Right cardiac atrium (tissue), 5 donors: Measurements from ENCODE around the gene CCDC38. TPM values are rescaled to one million over a fixed set of nuclear protein-coding genes. Genes with fewer than 3 reads are reported as not detected.

Experiments
- ATAC-seq, 2 donors: fragments of 200-7000 bp; cut with Tn5 transposase; one replicate each; pipeline versions ENCODE4 v1.8.0 to v1.9.1; 2020; ENCODE audit warnings: moderate library complexity in 2 of 2, mild to moderate bottlenecking in 1 of 2
- DNase-seq, 3 donors: peaks; one replicate each; pipeline ENCODE4 v3.0.0-alpha.2; 2020
- H3K27ac ChIP-seq: one replicate; pipeline ENCODE4 v1.5.1; 2013; ENCODE audit warnings: mild to moderate bottlenecking, low read length, control low read depth, moderate library complexity
- H3K27me3 ChIP-seq: one replicate; pipeline ENCODE4 v1.6.1; 2013; ENCODE audit not compliant: control insufficient read depth, insufficient read depth
- H3K4me1 ChIP-seq: one replicate; pipeline ENCODE4 v1.6.1; 2013; ENCODE audit warnings: low read length; ENCODE audit not compliant: control insufficient read depth, insufficient read depth
- H3K4me3 ChIP-seq: one replicate; pipeline ENCODE4 v1.5.1; 2013; ENCODE audit warnings: low read length, control low read depth
- H3K9me3 ChIP-seq: one replicate; pipeline ENCODE4 v1.6.1; 2013; ENCODE audit warnings: low read length; ENCODE audit not compliant: control insufficient read depth
- WGBS: extraction: QIAGEN DNeasy Blood & Tissue Kit; methylation state at CpG from one replicate; pipeline ENCODE4 v1.1.7; 2013; 5-methylcytosine and 5-hydroxymethylcytosine counted together
- intact Hi-C, 4 donors: fragments of 100-400 bp; cut with DNase I; formaldehyde crosslinking; loops; one replicate each; pipeline versions ENCODE4 v1.11.0 to v1.14.0; 2022 to 2023
- polyA plus RNA-seq: library from polyadenylated mRNA; stranded (reverse); fragments of 200-250 nt; gene quantifications from one replicate; pipeline ENCODE4 v1.2.3, GENCODE V29; 2013
- total RNA-seq, 4 donors: library from RNA; stranded (reverse); fragmentation: NEBNext Ultra II Directional; extraction: Animal tissue kit (Norgen Biotek cat#: 25700); gene quantifications; one replicate each; pipeline ENCODE4 v1.2.1, GENCODE V29; 2021
- donor health status: healthy with polysubstance abuse.
- donor health status: DM: no; HTN: yes; CAD: no.
- donor health status: DM: no; HTN: no; CAD: no.
- donor health status: DM: no; HTN: yes; CAD: no; lungs with severe emphysema.
- donor health status: DM: yes; HTN: yes; CAD: no.

The CCDC38 gene
- total and polyA plus RNA-seq, 5 donors: 0.05 to 0.14 (median 0.09) TPM; not detected in 2

GRCh38 chr12:95922231-95922630, 20.2 kb downstream of the CCDC38 start:
- no peaks in the 10 kb centered on the region for H3K9me3 ChIP-seq
- intact Hi-C loops: no loop called here
- WGBS: 56% methylated on average over 3 of the region's 3 CpGs
- no peak overlapping the region for H3K4me3 ChIP-seq
- H3K27ac ChIP-seq: no peak overlapping the region
- ATAC-seq (no peak), DNase-seq (no peak)
- H3K27me3 ChIP-seq: no peaks in the 10 kb centered on the region
- H3K4me1 ChIP-seq: no peaks in the 10 kb centered on the region

- DNase-seq (no peak), ATAC-seq (no peak)
- no peaks in the 10 kb centered on the region for H3K9me3 ChIP-seq
- H3K27me3 ChIP-seq: no peaks in the 10 kb centered on the region
- H3K4me1 ChIP-seq: no peaks in the 10 kb centered on the region
- 86% methylated on average over 6 of the region's 6 CpGs for WGBS
- no peak overlapping the region for H3K4me3 ChIP-seq
- no peak overlapping the region for H3K27ac ChIP-seq
- intact Hi-C loops: loop anchor here (5.0 kb wide), 1 partner anchor 78 kb away; the partner anchor contains the start of gene HAL (in 4 of the 4)
These were observed 23.3 kb downstream of the CCDC38 start for GRCh38 chr12:95919110-95919509.

- ATAC-seq: peak; percentile 78 to 80
- H3K27me3 ChIP-seq: no peaks in the 10 kb centered on the region
- no peak overlapping the region for H3K4me3 ChIP-seq
- intact Hi-C loops: loop anchor here (5.0 kb wide), 1 partner anchor 79 kb away; the partner anchor contains the start of gene HAL (in 4 of the 4)
- H3K27ac ChIP-seq: no peak overlapping the region
- 29% methylated on average over 7 of the region's 7 CpGs for WGBS
- no peaks in the 10 kb centered on the region for H3K9me3 ChIP-seq
- peak in 1 of 3 donors; percentile 51 for DNase-seq
- no peaks in the 10 kb centered on the region for H3K4me1 ChIP-seq
These were observed 24.0 kb downstream of the CCDC38 start for GRCh38 chr12:95918194-95918993.

GRCh38 chr12:95909871-95910270, 32.5 kb downstream of the CCDC38 start:
- ATAC-seq (no peak), DNase-seq (no peak)
- H3K9me3 ChIP-seq: no peaks in the 10 kb centered on the region
- 89% methylated on average over 3 of the region's 3 CpGs for WGBS
- H3K4me1 ChIP-seq: no peaks in the 10 kb centered on the region
- H3K27me3 ChIP-seq: no peaks in the 10 kb centered on the region
- H3K4me3 ChIP-seq: no peak overlapping the region
- intact Hi-C loops: no loop called here
- H3K27ac ChIP-seq: no peak overlapping the region

GRCh38 chr12:95908573-95908972, 33.8 kb downstream of the CCDC38 start:
- H3K4me1 ChIP-seq: no peaks in the 10 kb centered on the region
- no peak overlapping the region for H3K4me3 ChIP-seq
- H3K9me3 ChIP-seq: no peaks in the 10 kb centered on the region
- H3K27me3 ChIP-seq: no peaks in the 10 kb centered on the region
- intact Hi-C loops: no loop called here
- H3K27ac ChIP-seq: no peak overlapping the region
- ATAC-seq (no peak), DNase-seq (no peak)

- Histone ChIP-seq H3K27me3 (no peaks in the 10 kb centered on the region), H3K4me1 (no peaks in the 10 kb centered on the region), H3K9me3 (no peaks in the 10 kb centered on the region), H3K27ac (no peak overlapping the region), H3K4me3 (no peak overlapping the region)
- DNase-seq (no peak), ATAC-seq (no peak)
- 67% methylated on average over 4 of the region's 4 CpGs for WGBS
- intact Hi-C loops: no loop called here
These were observed 44.3 kb downstream of the CCDC38 start for GRCh38 chr12:95898081-95898480.

GRCh38 chr12:95896846-95897245, 45.6 kb downstream of the CCDC38 start:
- Histone ChIP-seq H3K27me3 (no peaks in the 10 kb centered on the region), H3K4me3 (no peak overlapping the region), H3K9me3 (no peaks in the 10 kb centered on the region), H3K4me1 (no peaks in the 10 kb centered on the region), H3K27ac (no peak overlapping the region)
- no peak for ATAC-seq
- WGBS: 86% methylated on average over 4 of the region's 4 CpGs
- DNase-seq: no peak
- intact Hi-C loops: no loop called here

GRCh38 chr12:95890958-95891357, 51.5 kb downstream of the CCDC38 start:
- H3K27ac ChIP-seq: no peak overlapping the region
- intact Hi-C loops: no loop called here
- WGBS: 69% methylated on average over 3 of the region's 3 CpGs
- no peak for DNase-seq
- no peak overlapping the region for H3K4me3 ChIP-seq
- ATAC-seq: no peak
- H3K4me1 ChIP-seq: no peaks in the 10 kb centered on the region
- H3K27me3 ChIP-seq: no peaks in the 10 kb centered on the region
- no peaks in the 10 kb centered on the region for H3K9me3 ChIP-seq

GRCh38 chr12:95887311-95887710, 55.1 kb downstream of the CCDC38 start:
- H3K9me3 ChIP-seq: no peaks in the 10 kb centered on the region
- H3K4me3 ChIP-seq: no peak overlapping the region
- no peak overlapping the region for H3K27ac ChIP-seq
- WGBS: 66% methylated on average over 5 of the region's 5 CpGs
- ATAC-seq (no peak), DNase-seq (no peak)
- intact Hi-C loops: no loop called here
- H3K27me3 ChIP-seq: no peaks in the 10 kb centered on the region
- no peaks in the 10 kb centered on the region for H3K4me1 ChIP-seq

GRCh38 chr12:95884998-95885397, 57.4 kb downstream of the CCDC38 start:
- Histone ChIP-seq H3K4me1 (no peaks in the 10 kb centered on the region), H3K27me3 (no peaks in the 10 kb centered on the region), H3K27ac (no peak overlapping the region), H3K4me3 (no peak overlapping the region), H3K9me3 (no peaks in the 10 kb centered on the region)
- intact Hi-C loops: no loop called here
- DNase-seq: no peak
- peak; percentile 38 to 86 for ATAC-seq
- 52% methylated on average over 3 of the region's 3 CpGs for WGBS

GRCh38 chr12:95882873-95883272, 59.5 kb downstream of the CCDC38 start:
- intact Hi-C loops: no loop called here
- Histone ChIP-seq H3K4me3 (no peak overlapping the region), H3K4me1 (no peaks in the 10 kb centered on the region), H3K27ac (no peak overlapping the region), H3K27me3 (no peaks in the 10 kb centered on the region), H3K9me3 (no peaks in the 10 kb centered on the region)
- ATAC-seq (no peak), DNase-seq (no peak)
- WGBS: 91% methylated on average over 4 of the region's 4 CpGs
